Activated CD4-positive, alpha-beta T cell treated with anti-CD3 and anti-CD28 coated beads, Interleukin-2, amount 50 U/mL, for 48 hours (primary cell): Measurements from ENCODE around the gene SEMA3A.
"Not testable (repeated sequence)": the region's sequence is repeated elsewhere in the genome, so short reads cannot be mapped to it uniquely, and the experiment has no call there.

Source experiments
- DNase-seq, 2 experiments: peaks; one replicate each; pipeline ENCODE4 v3.0.0-alpha.2; 2020

SEMA3A gene

DNA sequence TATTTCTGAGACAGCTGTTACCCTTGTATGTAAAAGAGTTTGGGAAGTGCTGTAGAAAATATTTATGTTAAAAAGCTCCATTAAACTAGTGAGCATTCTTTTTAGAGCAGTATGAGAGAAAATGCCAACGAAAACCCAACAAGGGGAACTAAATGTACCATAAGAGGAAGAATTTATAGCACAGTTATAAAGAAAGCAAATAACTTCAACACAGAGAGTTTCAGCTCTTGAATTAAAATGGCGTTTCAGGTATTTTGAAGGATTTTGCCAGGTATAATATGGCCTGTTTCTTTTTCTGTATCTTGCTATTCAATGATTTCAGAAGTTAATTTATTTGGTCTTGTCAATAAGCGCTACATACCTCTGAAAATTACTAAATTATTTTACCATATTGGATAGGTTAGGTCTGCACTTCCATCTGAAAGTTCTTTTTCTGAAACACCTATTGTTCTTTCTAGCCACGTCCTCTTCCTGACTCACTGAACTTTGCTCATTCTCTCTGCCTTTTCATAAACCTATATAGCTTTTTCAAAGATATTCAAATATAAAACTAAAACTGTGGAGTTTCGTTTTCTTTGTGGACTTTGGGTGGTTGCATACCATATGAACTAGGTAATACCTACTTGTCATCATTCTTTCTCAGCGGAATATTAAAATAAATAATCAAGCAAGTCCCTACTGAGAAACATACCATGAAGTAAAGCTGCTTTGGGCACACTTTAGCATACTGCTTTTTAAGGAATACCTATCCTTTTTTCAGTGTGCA is 136.1 kb downstream of the SEMA3A start:
- no peak for DNase-seq

DNA sequence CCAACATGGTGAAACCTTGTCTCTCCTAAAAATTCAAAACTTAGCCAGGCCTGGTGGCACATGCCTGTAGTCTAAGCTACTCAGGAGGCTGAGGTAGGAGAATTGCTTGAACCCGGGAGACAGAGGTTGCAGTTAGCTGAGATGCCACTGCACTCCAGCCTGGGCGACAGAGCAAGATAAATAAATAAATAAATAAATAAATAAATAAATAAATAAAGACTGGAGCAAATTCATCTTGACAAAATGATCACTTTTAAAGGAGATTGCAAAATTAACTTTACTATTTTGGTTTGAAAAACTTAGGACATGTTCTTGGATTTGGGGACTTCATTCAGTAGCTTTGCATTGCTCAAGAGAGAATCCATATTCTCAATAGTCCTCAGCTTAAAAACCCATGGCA is 137.0 kb downstream of the SEMA3A start:
- DNase-seq = no peak

DNA sequence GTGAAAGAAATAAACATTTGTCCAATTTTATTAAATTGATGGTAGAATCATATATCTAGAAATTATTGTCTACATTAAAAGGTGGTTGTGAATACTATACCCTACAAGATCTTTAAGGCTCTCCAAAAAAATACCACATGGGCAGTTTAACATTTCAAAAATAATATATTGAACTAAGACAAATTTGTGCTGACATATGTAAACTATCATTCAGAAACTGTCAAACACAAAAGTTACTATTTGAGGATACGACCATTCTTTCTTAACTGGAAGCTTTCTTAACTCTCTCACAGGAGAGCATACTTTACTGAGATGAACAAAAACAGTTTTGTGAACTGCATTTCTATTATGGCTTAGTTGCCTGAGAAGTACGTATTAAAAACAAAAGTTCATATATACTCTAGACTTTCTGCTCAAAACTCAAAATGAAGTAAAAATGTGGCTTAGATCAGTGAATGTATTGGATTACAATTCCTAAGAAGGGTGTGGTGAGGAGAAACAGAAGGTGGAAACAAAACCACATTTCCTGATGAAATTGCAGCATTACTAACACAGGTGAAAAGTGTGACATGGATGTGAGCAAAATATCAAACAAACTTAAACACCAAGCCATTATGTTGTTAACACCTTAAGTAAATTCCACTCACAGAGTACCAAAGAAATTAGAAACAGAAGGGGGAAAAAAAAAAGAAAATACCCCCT is 138.5 kb downstream of the SEMA3A start:
- DNase-seq = no peak

DNA sequence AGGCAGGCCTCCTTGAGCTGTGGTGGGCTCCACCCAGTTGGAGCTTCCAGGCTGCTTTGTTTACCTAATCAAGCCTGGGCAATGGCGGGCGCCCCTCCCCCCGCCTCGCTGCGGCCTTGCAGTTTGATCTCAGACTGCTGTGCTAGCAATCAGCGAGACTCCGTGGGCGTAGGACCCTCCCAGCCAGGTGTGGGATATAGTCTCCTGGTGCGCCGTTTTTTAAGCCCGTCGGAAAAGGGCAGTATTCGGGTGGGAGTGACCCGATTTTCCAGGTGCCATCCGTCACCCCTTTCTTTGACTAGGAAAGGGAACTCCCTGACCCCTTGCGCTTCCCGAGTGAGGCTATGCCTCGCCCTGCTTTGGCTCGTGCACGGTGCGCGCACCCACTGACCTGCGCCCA is 139.4 kb downstream of the SEMA3A start:
- not testable (repeated sequence) for DNase-seq

DNA sequence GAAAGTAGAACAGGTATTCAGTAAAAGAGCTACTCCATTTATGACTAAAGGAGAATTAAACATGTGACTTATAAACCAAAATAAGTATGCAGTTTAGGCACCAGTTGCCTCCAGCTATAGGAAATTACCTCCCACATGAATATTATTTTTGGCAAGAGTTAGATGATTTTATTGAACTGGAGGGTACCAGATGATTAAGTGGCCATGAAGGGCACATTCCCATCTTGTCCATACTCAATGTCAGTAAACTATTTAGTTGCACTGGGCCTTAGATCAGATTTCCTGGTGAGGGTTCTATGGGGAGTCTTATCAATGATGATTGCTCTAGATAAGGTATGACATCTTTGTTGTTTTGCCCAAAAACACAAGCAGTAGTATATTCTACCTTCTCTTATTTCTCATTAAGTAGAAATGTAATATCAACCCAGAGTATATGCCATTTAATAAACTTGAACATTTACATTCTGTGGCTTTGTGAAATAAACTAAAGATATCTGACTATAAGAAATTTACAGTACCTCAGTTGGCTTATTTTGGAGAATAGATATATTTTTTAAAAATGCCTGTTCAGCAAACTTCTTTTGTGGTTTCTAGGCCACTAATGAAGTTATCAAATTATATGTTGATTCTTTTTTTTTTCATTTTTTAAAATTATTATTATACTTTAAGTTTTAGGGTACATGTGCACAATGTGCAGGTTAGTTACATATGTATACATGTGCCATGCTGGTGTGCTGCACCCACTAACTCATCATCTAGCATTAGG is 145.3 kb downstream of the SEMA3A start:
- DNase-seq = no peak

DNA sequence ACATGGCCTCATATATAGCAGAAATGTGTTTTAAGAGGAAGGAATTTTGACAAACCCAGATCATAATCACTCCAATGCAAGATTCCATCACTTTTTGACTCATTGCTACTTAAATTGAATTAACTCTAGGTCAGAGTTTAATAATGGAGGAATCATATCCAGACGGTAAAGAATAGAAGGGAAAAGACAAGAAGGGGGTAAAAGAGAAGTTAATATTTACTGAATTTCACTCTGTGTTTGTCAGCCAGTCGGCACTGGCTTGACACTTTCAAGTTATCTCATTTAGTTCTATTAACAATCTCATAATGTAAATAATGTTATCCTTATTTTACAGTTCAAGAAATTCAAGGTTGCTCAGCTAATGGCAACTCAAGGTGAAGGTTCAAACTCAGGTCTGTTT is 147.5 kb downstream of the SEMA3A start:
- DNase-seq = no peak

DNA sequence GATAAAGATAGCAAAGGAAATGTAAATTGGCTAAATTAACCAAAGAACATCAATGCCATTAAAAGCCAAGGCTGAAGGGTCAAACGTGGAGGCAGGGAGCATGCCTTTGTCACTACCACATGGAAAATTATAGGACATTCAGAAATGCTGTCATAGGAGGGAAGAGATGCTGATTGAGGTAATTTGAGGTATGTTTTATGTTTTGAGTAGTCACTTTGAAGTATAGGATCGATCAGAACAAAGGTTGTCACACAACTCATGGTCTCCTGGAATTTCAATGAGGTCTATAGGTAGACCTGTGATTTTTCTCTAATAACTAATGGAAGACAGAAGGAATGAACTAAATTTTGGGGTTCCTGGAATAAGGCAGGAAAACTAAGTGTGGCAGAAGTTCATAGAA is 149.8 kb downstream of the SEMA3A start:
- DNase-seq = no peak

DNA sequence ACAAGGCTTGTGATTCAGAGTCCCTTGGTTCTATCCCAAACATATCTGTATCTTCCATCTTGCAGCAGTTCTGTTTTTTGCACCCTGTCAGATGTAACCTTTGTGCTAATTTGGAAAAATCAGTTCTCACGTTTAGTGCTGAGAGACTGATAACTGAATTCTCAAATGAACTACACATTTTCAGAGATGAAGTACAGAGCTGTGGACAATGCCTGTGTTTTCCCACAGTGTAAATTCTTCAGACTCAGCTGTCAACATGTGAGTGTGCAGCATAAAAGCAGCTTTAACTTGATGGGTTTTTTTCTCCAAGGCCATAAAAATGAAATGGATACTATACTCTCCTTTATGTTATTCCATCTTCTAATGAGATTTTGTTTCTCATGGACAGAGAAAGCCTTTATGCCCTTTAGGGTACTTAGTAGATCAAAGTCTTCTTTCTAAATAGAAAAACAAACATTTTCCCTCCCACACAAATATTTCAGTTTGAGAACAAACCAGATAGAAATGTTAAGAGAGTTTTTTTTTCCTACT is 150.9 kb downstream of the SEMA3A start:
- DNase-seq = no peak

DNA sequence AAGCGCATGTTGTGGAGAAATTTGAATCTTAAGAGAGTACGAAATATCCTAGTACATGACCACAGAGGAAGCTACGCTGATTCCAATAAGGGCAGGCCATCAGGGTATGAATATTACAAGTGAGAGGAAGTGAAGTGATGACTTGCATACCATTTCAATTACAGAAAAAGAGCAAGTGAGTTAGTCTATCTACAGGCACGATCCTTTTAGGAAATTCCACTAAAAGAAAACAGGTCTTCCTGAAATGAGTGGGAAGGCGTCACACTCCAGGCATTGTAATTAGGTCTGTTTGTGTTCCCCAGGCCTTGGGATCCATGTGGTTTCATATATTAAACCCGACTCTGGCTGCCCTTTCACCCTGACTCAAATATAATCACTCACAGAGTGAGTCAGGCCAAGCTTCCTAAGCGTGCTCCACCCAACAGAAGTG is 152.5 kb downstream of the SEMA3A start:
- no peak for DNase-seq

DNA sequence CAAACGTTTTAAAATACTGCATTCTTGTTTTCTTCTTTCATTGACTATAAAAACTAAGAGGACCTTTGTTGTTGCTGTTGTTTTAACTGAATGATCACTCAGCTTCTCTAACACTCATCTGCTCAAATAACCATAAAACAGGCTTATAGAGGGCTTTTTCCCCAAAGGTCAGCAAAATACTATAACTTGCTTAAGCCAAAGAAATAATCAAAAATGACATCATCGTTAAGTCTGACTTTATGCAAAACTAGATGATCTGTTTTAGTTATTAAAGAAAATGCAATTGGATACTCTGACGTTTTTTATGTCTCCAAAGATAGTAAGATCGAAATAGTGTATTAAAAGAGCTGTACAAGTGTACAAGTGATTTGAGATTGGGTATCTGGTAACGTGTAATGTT is 152.9 kb downstream of the SEMA3A start:
- DNase-seq = no peak

DNA sequence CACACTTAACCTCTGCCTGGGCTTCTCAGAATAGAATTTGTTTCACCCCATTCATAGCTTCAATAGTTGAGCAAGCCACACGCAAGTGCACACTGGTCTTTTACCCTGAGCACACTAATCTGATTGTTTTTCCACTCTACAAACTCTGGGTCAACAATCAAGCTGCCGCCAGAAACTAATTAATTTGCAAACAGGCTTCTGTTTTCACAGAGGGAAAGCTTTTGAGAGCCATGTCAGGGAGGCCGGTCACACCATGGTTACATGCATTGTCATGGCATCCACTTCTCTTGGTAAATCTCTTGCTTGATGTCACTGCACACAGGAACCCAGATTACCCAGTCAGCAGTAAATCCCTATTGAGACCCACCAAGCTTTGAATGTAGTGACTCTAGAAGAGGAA is 154.2 kb downstream of the SEMA3A start:
- DNase-seq = no peak

DNA sequence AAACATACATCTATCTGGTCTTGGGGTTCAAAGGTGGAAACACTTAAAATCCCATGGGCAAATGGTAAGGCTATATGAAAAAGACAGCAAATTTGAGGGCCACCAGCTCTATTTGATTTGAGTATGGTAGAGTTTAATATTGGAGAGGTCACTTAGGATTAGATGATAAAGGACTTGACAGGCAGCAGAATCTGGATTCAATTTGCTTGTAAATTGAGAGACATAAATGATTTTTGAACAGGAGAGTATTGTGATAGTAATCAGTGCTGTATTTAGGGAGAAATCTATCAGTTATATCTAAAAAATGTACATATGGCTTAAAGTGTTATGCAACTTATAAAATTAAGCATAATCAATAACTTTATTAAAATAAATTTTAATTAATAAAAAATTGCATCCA is 155.2 kb downstream of the SEMA3A start:
- DNase-seq = no peak

DNA sequence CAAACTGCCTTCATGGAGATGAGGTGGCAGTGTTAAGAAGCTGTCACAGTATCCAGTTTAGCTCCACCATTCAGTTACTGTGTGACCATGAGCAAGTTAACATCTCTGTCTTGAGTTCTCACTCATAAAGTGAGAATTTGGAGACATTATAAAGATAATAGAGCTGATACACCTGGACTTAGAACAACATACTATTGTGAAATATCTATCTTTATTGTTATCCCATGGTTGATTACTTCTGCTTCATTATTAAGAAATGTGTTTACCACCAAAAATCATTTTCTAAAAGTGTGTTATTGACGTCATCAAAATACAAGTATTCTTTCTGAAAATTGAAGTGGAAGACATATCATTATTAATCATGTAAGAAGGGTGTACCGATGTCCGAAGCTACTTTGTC is 166.9 kb downstream of the SEMA3A start:
- DNase-seq = no peak

DNA sequence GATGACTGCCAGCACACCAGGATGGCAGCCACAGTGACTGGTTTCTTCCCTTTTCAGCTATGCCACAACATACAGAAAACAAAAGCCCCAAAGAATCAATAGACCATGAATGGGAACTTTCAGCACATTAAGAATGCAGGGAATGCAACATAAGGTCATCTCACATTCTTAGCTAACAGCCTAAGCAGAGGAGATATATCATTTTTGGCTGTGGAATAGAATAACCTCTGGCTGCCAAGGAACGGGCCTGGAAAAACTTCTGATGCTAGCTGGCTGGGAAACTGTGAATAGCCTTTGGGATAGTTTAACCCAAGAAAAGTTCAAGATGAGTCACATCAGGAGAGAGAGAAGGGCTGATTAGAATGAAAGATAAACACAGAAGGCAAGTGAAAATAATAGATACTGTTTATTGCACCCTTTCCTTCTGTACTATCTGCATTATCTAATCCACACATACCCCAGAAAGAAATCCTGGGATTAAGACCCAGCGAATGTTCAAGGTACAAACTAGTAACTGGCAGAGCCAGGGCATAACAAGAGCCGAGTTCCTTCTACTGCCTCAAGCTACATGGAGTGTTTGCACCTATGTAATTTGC is 169.2 kb downstream of the SEMA3A start:
- no peak for DNase-seq

DNA sequence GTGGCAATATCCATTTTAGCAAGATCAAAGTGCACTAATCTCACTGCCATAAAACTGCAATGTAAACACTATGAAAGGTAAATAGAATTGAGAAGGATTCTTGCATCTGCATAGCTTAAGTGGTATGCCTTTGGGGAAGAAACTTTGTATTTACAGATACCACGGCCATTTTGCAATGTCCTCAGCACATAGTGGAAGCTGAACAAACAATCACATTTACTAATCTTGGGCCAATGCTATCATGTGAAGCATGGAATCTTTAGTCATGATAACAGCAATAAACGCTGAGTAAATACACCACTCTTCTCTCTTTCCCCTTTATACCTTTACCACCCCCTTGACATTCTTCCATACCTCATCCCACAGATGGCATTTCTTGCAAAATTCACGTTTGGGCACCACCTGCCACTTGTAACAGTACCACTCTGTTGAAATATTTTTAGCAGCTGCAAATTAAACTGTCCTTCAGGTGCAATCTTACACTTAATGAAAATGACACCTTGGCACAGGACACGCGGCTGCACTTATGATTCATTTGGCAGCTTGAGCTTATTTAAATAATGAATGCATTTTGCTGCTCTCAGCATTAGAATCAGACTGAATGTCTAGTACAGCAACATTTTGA is 171.8 kb downstream of the SEMA3A start:
- DNase-seq = no peak

DNA sequence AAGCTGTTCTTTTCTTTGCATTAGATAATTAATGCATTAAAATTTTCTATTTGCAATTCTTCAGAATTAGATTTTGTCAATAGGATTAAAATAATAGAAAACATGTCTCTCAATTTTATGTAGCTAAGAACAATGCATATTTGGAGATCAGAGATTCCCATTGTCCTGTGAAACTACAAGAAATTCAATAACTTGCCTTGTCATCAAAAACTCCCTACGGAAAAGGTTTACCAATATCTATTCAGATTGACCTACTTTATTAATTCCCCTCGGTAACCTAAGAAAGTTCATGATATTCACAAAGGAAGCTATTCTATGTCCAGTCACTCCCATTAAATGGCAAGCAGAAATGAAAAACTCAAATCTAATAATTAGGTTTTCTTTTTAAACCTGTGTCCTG is 172.6 kb downstream of the SEMA3A start:
- no peak for DNase-seq

DNA sequence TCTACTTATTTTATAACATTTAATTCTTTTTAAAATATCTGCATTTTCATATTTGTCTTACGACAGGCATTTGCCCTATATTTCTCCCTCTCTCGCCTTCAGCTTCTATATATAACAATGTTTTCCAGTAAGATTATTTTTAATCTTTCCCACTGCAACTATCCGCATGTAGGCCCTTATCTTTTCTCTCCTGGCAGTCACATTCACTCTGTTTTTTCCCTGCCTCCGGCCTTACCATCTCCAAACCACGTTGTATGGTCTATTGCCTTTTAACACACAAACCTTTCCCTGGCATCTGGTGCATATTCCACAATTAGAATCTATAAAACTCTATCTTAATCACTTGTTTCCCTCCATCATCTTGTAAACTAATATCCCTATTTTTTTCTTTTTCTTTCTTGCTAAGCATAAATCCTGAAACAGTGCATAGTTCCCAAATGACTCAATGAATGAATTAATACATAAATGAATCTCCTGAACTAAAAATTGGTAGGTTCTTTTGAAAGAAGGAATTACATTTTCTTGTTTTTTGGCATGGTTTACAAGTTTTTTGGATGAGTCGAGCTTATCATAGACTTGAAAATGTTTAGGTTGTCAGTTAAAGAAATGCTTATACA is 173.2 kb downstream of the SEMA3A start:
- DNase-seq = no peak

DNA sequence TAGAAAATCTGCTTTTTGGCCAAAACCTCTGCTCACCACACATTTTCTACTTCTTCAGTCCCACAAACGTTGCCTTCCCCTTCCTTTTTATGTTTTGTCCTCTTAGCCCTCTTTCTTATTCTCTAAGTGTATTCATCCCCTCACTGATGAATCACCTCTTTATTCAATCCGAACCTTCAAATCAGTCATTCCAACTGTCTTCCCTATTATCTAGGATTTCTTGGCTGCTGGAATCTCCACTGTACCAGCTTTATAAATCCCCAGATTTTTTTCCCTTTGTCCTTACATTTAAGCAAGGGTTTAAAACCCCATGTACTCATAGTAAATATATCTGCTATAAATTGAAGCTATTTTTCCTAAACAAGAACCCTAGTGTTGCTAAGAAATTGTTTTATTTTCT is 176.9 kb downstream of the SEMA3A start:
- DNase-seq = no peak

DNA sequence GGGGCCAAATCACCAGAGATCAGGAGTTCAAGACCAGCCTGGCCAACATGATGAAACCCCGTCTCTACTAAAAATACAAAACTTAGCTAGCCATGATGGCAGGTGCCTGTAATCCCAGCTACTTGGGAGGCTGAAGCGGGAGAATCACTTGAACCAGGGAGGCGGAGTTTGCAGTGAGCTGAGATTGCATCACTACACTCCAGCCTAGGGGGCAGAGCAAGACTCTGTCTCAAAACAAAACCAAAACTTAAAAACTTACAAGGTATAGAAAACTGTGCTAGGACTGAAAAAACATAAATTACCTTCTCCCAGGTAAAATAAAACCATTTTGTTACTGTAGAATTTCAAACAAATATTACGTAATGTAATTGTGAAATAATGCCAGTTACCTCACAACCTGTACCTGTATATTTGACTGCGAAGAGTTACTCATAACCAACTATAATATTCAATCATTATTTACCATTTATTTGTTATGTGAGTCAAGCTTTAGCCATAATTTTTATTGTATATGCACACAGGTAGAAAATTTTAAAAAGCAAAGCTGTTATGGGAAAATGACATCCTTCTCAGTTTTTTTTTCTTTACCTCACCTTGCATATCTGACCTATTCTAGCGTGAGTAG is 180.9 kb downstream of the SEMA3A start:
- DNase-seq = no peak

DNA sequence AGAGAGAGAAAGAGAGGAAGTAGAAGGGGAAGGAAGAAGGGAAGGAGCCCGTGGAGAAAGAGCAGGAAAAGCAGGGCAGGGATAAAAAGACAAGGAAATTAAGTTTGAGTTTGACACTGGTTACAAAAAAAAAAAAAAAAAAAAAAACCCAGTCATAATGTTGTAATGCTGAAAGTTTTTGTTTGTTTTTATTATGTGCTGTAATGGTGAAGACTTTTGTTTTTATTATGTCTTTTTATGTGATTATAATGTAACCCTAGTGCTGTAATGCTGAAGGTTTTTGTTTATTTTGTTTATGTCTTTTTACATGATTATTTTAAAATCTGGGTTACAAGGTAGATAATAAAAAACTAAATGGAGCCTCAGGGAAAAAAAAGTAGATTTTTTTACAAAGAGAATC is 184.8 kb downstream of the SEMA3A start:
- no peak for DNase-seq

DNA sequence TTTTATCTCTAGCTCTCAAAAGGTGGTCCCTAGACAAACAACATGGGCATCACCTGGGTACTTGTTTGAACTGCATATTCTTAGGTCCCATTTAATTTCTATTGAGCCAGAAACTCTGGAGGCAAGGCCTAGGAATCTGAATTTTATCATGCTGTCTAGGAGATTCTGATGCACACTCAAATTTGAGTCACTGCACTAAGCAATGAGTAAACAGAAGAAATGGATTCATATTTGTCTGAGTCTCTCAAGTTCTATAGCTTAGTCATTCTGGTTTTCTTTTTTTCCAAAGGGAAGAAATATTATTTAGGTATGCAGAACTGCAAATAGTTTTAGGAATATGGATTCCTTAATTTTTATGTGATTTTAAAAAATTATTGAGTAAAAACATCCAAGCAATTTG is 185.5 kb downstream of the SEMA3A start:
- DNase-seq = no peak

DNA sequence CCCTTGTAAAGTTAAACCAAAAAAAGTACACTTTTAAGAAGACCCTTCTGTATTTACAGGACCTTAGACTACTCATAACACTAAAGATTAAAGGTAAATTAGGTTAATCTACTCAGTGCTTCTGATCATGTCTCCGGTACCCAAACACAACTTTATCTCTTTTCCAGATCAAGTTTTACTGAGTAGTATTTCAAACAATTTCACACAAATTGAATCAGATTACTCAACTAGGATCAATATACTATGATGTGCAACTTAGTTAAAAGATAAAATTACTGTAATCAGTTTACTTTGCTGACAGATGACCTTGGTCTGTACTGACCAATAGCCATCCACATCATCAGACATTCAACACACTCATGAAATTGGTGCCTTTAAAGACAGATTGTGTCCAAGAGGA is 191.4 kb downstream of the SEMA3A start:
- DNase-seq = no peak
